Adrenal gland (tissue), 5 donors: ENCODE measurements around the gene MANSC4.

ENCODE experiments used
- POLR2A ChIP-seq, 2 donors: fragments of 450-650 bp; IDR thresholded peaks; one replicate each; pipeline ENCODE4 v1.6.1; 2017; ENCODE audit warnings: antibody characterized with exemption in 2 of 2, mild to moderate bottlenecking in 2 of 2, moderate library complexity in 1 of 2
- TF ChIP-seq, protein P1 (sequence below), 6 experiments: fragments of 450-650 bp in 4 of 6; fragments of 200-600 bp in 2 of 6; sonication (generic) in 1 of 6; IDR thresholded peaks; 1 replicate in 5 of 6; 2 replicates in 1 of 6; pipeline versions ENCODE4 v1.5.1 to v1.8.0; 2016 to 2021; ENCODE audit warnings: antibody characterized with exemption in 6 of 6, mild to moderate bottlenecking in 2 of 6, moderate library complexity in 1 of 6
- donor health status: DM: no; HTN: no; CAD: no.

DNA sequence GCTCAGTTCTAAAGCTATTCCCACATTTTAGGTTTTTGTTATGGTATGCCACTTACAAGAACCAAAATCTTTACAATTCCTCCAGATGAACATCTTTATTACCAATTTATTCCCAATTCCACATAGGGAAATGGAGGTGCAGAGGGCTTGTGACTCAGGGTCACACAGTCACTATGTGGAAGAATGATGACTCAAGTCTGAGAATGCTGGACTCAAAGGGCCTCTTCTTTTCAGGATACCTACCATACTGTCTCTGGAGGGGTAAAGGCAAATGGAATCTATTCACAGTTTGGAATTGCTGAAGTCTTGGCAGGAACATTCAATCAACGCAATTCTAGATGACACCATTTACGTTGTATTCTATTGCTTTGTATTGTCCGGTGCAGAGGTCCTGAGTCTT, 48.2 kb upstream of the MANSC4 start:
- TF ChIP-seq POLR2A (IDR thresholded peaks at IDR 0.05): no peak
- TF ChIP-seq, protein P1, sequence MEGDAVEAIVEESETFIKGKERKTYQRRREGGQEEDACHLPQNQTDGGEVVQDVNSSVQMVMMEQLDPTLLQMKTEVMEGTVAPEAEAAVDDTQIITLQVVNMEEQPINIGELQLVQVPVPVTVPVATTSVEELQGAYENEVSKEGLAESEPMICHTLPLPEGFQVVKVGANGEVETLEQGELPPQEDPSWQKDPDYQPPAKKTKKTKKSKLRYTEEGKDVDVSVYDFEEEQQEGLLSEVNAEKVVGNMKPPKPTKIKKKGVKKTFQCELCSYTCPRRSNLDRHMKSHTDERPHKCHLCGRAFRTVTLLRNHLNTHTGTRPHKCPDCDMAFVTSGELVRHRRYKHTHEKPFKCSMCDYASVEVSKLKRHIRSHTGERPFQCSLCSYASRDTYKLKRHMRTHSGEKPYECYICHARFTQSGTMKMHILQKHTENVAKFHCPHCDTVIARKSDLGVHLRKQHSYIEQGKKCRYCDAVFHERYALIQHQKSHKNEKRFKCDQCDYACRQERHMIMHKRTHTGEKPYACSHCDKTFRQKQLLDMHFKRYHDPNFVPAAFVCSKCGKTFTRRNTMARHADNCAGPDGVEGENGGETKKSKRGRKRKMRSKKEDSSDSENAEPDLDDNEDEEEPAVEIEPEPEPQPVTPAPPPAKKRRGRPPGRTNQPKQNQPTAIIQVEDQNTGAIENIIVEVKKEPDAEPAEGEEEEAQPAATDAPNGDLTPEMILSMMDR (IDR thresholded peaks at IDR 0.05): no peak
